Subcutaneous preadipocyte (primary cell): ENCODE results near the gene PCTP. TPM values are rescaled to one million over a fixed set of nuclear protein-coding genes. Genes with fewer than 3 reads are reported as not detected.

ENCODE experiments used
- total RNA-seq: library from RNA; depleted of rRNA; stranded (reverse); fragments of >200 nt; gene quantifications from 2 replicates; pipeline ENCODE4 v1.2.3, GENCODE V29; 2012

The PCTP gene
- total RNA-seq = 9.4 and 16.2 TPM in 2 replicates

GRCh38 chr17:55750750-55751657 lies at the start of gene PCTP:
PCTP (plus strand) TSS chr17:55751051; CDS start chr17:55751104, 53 bp downstream.

GRCh38 chr17:55722742-55723487 lies 27.9 kb upstream of the PCTP start, which contains the start of gene TMEM100:
TMEM100 (minus strand) TSS chr17:55722864; CDS start chr17:55721070, 1,794 bp downstream.

Other genes starting within 250 kb of the PCTP start
- not detected in 2 replicates for gene SMIM36, start 239.6 kb upstream of the PCTP start, total RNA-seq
- gene TMEM100, start 28.2 kb upstream of the PCTP start, total RNA-seq = 7.8 and 9.9 TPM in 2 replicates